Measurements from ENCODE around the gene S100A7A. TPM values are rescaled to one million over a fixed set of nuclear protein-coding genes. Genes with fewer than 3 reads are reported as not detected.

S100A7A gene
- total and polyA plus RNA-seq, 10 of the 15 experiments (the other 5 are each of a cell fraction or from before 2014, with no cell fraction given), result not detected

DNA sequence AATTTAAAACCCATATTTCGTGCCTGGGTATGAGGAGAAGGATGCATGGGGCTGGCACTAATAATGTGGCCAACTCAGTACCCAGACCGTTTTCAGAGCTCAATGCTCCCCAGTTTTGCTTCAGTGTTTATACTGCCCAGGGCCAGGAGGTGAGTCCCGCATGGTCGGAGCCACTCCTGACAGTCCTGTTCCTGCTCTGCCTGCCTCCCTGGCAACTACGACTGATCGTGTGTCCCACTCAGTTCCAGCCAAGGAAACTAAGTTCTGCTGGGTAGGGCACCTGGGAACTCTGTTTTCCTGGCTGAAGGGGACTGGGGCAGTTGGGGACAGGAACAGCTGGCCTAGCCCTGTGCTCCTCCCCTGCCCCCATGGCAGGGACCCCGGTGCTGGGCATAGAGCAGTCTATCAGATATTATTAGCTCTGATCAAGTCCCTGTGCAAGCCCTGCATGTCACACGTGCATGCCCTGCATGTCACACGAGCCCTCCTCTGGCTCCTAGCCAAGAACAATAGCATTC, 25.0 kb downstream of the S100A7A start (continued):
- TF ChIP-seq JUND (IDR thresholded peaks at IDR 0.05; ENCODE audit: low read depth, low read length) (no peak), STAT3 (IDR thresholded peaks at IDR 0.05; ENCODE audit: low read depth, low read length) (no peak), CEBPB (IDR thresholded peaks at IDR 0.05; ENCODE audit: borderline replicate concordance in 1 of 2, low read depth in 2 of 2, low read length in 2 of 2) (no peak), CBFB (IDR thresholded peaks at IDR 0.05; ENCODE audit: low read depth) (no peak)
- TF ChIP-seq, protein P1, sequence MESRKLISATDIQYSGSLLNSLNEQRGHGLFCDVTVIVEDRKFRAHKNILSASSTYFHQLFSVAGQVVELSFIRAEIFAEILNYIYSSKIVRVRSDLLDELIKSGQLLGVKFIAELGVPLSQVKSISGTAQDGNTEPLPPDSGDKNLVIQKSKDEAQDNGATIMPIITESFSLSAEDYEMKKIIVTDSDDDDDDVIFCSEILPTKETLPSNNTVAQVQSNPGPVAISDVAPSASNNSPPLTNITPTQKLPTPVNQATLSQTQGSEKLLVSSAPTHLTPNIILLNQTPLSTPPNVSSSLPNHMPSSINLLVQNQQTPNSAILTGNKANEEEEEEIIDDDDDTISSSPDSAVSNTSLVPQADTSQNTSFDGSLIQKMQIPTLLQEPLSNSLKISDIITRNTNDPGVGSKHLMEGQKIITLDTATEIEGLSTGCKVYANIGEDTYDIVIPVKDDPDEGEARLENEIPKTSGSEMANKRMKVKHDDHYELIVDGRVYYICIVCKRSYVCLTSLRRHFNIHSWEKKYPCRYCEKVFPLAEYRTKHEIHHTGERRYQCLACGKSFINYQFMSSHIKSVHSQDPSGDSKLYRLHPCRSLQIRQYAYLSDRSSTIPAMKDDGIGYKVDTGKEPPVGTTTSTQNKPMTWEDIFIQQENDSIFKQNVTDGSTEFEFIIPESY (IDR thresholded peaks at IDR 0.05), result no peak
- TF ChIP-seq, protein P2, sequence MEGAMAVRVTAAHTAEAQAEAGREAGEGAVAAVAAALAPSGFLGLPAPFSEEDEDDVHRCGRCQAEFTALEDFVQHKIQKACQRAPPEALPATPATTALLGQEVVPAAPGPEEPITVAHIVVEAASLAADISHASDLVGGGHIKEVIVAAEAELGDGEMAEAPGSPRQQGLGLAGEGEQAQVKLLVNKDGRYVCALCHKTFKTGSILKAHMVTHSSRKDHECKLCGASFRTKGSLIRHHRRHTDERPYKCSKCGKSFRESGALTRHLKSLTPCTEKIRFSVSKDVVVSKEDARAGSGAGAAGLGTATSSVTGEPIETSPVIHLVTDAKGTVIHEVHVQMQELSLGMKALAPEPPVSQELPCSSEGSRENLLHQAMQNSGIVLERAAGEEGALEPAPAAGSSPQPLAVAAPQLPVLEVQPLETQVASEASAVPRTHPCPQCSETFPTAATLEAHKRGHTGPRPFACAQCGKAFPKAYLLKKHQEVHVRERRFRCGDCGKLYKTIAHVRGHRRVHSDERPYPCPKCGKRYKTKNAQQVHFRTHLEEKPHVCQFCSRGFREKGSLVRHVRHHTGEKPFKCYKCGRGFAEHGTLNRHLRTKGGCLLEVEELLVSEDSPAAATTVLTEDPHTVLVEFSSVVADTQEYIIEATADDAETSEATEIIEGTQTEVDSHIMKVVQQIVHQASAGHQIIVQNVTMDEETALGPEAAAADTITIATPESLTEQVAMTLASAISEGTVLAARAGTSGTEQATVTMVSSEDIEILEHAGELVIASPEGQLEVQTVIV (IDR thresholded peaks at IDR 0.05; ENCODE audit: borderline replicate concordance, partially characterized antibody), result no peak

DNA sequence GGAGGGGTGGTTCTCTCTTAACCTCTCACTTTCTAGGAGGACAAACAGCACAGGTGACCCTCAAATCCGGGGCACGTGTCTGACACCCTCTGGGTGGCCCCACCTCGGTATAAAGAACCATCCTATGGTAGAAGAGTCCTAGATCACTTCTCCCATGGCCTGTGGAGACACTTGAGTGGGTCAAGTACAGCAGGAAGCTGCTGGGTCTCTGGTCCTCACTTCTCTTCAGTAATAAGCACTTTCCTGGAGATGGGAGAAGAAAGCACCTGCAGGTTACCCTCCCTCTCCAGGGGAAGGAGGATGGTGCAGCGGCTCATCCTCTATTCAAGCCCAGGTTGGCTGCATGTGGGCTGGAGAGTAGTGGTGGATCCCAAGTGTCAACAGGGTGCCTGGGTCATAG, 27.2 kb downstream of the S100A7A start:
- CTCF ChIA-PET, result interaction anchor here (1.2 kb wide), 1 partner anchor 25 kb away, joined by 3 read pairs; no protein-coding TSS in a partner anchor
- H3K9ac ChIP-seq (ENCODE audit: control insufficient read depth, insufficient read depth, low read length), result no peak overlapping the region
- no peaks in the 10 kb centered on the region for H3K4me1 ChIP-seq (ENCODE audit: control insufficient read depth, insufficient read depth, low read length)
- no peaks in the 10 kb centered on the region for H3K9me3 ChIP-seq (replicated peaks; ENCODE audit: control insufficient read depth, insufficient read depth, low read length)
- no peak overlapping the region for H3K4me3 ChIP-seq
- intact Hi-C loops (cut with micrococcal nuclease; ENCODE audit: unreplicated experiment) (no loop called here), in situ Hi-C loops (cut with MboI) (no loop called here)
- RAD21 ChIA-PET (ENCODE audit: unreplicated experiment), result no interaction called here
- no peaks in the 10 kb centered on the region for H4K20me1 ChIP-seq (ENCODE audit: control insufficient read depth, insufficient read depth)
- no peak for ATAC-seq
- no TSS peak for BruUV-seq (replicated peaks)
- no peak overlapping the region for H2AFZ ChIP-seq (ENCODE audit: control insufficient read depth, low read depth, low read length)
- H3K79me2 ChIP-seq (ENCODE audit: control insufficient read depth, insufficient read depth, low read length), result no peaks in the 10 kb centered on the region
- SMC1A ChIA-PET (ENCODE audit: uncharacterized antibody, unreplicated experiment), result no interaction called here
- WGBS (ENCODE audit: insufficient coverage, insufficient replicate concordance, low lambda C conversion rate, missing lambda C conversion rate), result 5% methylated on average over 4 of the region's 4 CpGs
- H3K4me2 ChIP-seq (ENCODE audit: control insufficient read depth, insufficient read depth), result no peak overlapping the region
- H3K27me3 ChIP-seq (replicated peaks in 1 of 2; ENCODE audit: control insufficient read depth in 2 of 2, insufficient read depth in 2 of 2, low read length in 1 of 2), result peaks cover 0 to 3% of the 10 kb centered on the region in 2 experiments; a peak in 2 of 4 replicates
- POLR2A ChIA-PET, result no interaction called here
- no peak for DNase-seq (ENCODE audit: low read depth, low spot score)
- no peak for FAIRE-seq
- H3K27ac ChIP-seq (ENCODE audit: control insufficient read depth, insufficient read depth), result no peak overlapping the region
- H3K36me3 ChIP-seq (ENCODE audit: control insufficient read depth in 2 of 2, insufficient read depth in 2 of 2, low read length in 1 of 2), result no peaks in the 10 kb centered on the region
- TF ChIP-seq YBX1 (IDR thresholded peaks at IDR 0.05), result no peak
- TF ChIP-seq RUNX3 (IDR thresholded peaks at IDR 0.05; ENCODE audit: low read length), result no peak
- TF ChIP-seq ZNF384 (IDR thresholded peaks at IDR 0.05; ENCODE audit: borderline replicate concordance, low read depth, low read length), result no peak
- TF ChIP-seq IKZF2 (IDR thresholded peaks at IDR 0.05), result no peak
- TF ChIP-seq, protein P3, sequence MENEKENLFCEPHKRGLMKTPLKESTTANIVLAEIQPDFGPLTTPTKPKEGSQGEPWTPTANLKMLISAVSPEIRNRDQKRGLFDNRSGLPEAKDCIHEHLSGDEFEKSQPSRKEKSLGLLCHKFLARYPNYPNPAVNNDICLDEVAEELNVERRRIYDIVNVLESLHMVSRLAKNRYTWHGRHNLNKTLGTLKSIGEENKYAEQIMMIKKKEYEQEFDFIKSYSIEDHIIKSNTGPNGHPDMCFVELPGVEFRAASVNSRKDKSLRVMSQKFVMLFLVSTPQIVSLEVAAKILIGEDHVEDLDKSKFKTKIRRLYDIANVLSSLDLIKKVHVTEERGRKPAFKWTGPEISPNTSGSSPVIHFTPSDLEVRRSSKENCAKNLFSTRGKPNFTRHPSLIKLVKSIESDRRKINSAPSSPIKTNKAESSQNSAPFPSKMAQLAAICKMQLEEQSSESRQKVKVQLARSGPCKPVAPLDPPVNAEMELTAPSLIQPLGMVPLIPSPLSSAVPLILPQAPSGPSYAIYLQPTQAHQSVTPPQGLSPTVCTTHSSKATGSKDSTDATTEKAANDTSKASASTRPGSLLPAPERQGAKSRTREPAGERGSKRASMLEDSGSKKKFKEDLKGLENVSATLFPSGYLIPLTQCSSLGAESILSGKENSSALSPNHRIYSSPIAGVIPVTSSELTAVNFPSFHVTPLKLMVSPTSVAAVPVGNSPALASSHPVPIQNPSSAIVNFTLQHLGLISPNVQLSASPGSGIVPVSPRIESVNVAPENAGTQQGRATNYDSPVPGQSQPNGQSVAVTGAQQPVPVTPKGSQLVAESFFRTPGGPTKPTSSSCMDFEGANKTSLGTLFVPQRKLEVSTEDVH (IDR thresholded peaks at IDR 0.05; ENCODE audit: low read depth, partially characterized antibody), result no peak
- TF ChIP-seq SMC3 (IDR thresholded peaks at IDR 0.05; ENCODE audit: borderline replicate concordance, low read length), result no peak
- no peak for TF ChIP-seq GATAD2B (conservative IDR thresholded peaks at IDR 0.05; ENCODE audit: low read depth)
- TF ChIP-seq, protein P4, sequence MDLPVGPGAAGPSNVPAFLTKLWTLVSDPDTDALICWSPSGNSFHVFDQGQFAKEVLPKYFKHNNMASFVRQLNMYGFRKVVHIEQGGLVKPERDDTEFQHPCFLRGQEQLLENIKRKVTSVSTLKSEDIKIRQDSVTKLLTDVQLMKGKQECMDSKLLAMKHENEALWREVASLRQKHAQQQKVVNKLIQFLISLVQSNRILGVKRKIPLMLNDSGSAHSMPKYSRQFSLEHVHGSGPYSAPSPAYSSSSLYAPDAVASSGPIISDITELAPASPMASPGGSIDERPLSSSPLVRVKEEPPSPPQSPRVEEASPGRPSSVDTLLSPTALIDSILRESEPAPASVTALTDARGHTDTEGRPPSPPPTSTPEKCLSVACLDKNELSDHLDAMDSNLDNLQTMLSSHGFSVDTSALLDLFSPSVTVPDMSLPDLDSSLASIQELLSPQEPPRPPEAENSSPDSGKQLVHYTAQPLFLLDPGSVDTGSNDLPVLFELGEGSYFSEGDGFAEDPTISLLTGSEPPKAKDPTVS (IDR thresholded peaks at IDR 0.05; ENCODE audit: low read depth, low read length), result no peak

Measured in GM12878 (cell line).